ENCODE data around the gene NPTXR. TPM values are rescaled to one million over a fixed set of nuclear protein-coding genes. Genes with fewer than 3 reads are reported as not detected.
A peak's percentile ranks its signal among the peaks of the same experiment; 100 is the strongest.

NPTXR gene
- total and polyA plus RNA-seq, 8 donors, result 4.5 to 13.3 (median 9.2) TPM

DNA sequence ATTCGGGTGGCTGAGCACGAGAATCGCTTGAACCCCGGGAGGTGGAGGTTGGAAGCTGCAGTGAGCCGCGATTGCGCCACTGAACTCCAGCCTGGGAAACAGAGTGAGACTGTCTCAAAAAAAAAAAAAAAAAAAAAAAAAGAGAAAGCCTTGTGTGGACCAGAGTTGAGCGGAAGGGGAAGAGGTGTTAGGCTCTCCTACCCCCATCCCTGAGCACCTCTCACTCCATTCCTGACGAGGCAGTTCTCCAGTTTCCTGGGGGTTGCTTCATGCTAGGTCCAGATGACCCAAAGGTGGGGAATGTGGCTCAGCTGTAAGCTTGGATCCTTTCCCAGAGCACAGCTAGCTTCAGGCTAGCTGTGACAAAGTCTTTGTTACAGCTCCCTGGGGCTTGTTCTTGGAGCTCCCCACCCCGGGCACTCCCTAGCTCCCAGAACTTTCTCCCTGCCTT lies 41.1 kb downstream of the NPTXR start:
- H3K36me3 ChIP-seq, result no peaks in the 10 kb centered on the region
- intact Hi-C loops (cut with DNase I), result no loop called here
- H3K27me3 ChIP-seq, result peaks cover 0 to 35% of the 10 kb centered on the region in 2 donors
- DNase-seq (peak in 2 of 4 donors; percentile 66 to 88), ATAC-seq (peak; percentile 79)
- H3K27ac ChIP-seq, result no peak overlapping the region
- TF ChIP-seq, protein P1, sequence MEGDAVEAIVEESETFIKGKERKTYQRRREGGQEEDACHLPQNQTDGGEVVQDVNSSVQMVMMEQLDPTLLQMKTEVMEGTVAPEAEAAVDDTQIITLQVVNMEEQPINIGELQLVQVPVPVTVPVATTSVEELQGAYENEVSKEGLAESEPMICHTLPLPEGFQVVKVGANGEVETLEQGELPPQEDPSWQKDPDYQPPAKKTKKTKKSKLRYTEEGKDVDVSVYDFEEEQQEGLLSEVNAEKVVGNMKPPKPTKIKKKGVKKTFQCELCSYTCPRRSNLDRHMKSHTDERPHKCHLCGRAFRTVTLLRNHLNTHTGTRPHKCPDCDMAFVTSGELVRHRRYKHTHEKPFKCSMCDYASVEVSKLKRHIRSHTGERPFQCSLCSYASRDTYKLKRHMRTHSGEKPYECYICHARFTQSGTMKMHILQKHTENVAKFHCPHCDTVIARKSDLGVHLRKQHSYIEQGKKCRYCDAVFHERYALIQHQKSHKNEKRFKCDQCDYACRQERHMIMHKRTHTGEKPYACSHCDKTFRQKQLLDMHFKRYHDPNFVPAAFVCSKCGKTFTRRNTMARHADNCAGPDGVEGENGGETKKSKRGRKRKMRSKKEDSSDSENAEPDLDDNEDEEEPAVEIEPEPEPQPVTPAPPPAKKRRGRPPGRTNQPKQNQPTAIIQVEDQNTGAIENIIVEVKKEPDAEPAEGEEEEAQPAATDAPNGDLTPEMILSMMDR (IDR thresholded peaks at IDR 0.05), result no peak
- H3K4me1 ChIP-seq, result no peaks in the 10 kb centered on the region
- H3K4me3 ChIP-seq, result no peak overlapping the region
- H3K9me3 ChIP-seq, result no peaks in the 10 kb centered on the region

DNA sequence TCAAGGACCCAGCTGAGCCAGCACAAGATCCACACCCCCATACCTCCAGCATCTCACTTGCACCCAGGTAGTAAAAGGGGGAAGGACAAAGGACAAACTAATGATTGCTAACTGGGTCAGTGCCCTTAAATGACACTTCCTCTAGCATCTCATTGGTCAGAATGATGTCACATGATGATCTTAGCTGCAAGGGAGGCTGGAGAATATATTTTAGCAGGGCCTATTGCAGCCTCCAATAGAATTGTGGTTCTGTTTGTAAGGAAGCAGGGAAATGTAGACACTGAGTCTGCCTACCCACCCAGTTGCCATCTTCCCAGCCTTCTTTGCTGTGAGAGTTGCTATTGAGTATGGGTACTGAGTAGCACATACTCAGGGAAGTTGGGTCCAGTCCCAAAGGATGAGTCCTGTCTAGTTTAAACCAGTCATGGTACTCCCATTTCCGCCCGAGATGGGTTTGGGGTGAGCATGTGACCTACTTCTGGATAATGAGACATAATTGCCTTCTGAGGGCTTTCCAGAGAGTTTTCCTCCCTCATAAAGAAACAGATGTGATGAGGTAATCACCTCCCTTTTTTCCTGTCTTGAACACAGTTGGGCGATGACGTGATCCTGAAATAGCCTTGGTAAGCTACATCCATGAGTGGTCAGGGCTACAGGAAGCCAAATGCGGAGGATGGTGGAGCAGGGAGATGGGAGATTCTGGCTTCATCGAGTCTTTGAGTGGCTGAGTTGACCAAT lies 44.4 kb downstream of the NPTXR start:
- TF ChIP-seq, protein P1 (IDR thresholded peaks at IDR 0.05), result no peak

DNA sequence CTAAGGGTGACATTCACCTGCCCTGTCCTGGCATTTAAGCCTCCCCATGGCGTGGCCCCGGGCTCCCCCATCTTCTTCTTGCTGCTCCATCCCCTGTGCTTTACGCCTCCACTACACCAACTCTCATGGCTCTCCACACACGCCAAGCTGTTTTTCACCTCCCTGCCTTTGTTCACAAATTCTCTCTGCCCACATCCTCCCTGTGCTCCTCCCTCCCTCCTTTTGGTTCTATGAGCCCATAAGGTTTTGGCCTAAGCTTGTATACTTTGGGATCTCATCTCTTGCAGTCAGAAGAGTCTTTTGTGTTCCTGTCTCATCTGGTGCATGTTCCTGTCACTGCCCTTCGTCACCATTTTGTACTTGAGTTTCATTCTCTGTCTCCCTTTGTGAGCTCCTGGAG lies 45.3 kb downstream of the NPTXR start:
- Histone ChIP-seq H3K27me3 (peaks cover 0 to 58% of the 10 kb centered on the region in 2 donors), H3K36me3 (no peaks in the 10 kb centered on the region), H3K27ac (no peak overlapping the region), H3K9me3 (no peaks in the 10 kb centered on the region), H3K4me3 (no peak overlapping the region), H3K4me1 (peaks cover 0 to under 1% of the 10 kb centered on the region in 2 donors)
- ATAC-seq (no peak), DNase-seq (no peak)
- intact Hi-C loops (cut with DNase I), result no loop called here
- TF ChIP-seq, protein P1 (IDR thresholded peaks at IDR 0.05), result no peak

More for the DNA sequence above, 44.4 kb downstream of the NPTXR start:
- H3K4me3 ChIP-seq, result no peak overlapping the region
- no peaks in the 10 kb centered on the region for H3K36me3 ChIP-seq
- H3K27ac ChIP-seq, result no peak overlapping the region
- no peaks in the 10 kb centered on the region for H3K9me3 ChIP-seq
- ATAC-seq (no peak), DNase-seq (no peak)
- intact Hi-C loops (cut with DNase I), result no loop called here
- no peaks in the 10 kb centered on the region for H3K4me1 ChIP-seq
- peaks cover 0 to 58% of the 10 kb centered on the region in 2 donors for H3K27me3 ChIP-seq

DNA sequence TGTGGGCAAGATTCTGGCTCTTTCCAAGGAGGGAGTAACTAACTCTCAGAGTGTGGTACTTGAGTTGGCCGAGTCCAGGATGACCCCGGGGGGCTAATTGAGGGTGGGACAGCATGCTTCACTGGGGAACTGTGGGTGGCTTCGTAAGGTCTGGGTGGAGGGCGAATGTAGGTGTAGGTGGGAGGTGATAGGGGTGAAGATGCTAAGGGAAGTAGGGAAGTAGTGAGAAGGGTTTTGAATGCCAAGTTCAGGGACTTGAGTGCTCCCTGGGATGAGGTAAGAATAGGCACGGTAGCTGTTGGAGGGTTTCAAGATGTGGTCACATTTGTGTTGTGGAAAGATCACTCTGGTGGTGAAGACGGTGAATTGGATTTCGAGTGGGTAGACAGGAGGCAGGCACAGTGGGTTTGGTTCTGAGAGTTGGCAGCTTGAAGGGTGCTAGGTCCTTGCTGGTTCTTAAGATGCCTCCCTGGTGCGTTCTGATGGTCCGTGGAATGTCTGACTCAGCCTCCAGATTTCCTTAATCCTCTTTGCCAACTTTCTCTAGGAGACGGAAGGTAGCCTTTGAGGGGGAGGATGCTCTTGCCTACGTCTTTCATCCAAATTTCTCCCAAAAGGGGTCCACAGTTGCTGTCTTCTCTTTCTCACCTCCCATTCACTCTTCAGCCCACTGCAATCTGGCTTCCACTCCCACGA lies 47.4 kb downstream of the NPTXR start:
- intact Hi-C loops (cut with DNase I), result no loop called here
- DNase-seq (no peak), ATAC-seq (no peak)
- H3K27ac ChIP-seq, result no peak overlapping the region
- H3K4me3 ChIP-seq, result no peak overlapping the region
- TF ChIP-seq, protein P1 (IDR thresholded peaks at IDR 0.05), result no peak
- H3K9me3 ChIP-seq, result no peaks in the 10 kb centered on the region
- H3K4me1 ChIP-seq, result peaks cover 3 to 7% of the 10 kb centered on the region in 2 donors
- no peaks in the 10 kb centered on the region for H3K36me3 ChIP-seq
- H3K27me3 ChIP-seq, result peaks cover 0 to 44% of the 10 kb centered on the region in 2 donors

DNA sequence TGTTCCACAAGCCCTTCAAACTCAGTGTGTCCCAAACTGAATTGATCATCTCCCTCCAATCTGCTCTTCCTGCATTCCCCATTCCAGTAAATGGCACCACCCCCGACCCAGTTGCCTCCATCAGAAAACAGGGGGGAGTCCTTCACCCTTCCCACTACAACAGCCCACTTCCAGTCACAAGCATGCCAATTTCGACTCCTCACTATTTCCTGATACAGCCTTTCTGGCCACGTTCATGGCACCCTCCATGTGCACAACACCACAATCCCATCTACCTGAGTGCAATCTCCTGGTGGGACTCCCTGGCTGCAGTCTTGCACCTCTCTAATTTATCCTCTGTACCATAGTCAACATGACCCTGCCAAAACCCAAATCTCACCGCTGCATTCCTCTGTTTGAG lies 48.3 kb downstream of the NPTXR start:
- intact Hi-C loops (cut with DNase I), result no loop called here
- Histone ChIP-seq H3K4me3 (no peak overlapping the region), H3K9me3 (no peaks in the 10 kb centered on the region), H3K27me3 (peaks cover 0 to 41% of the 10 kb centered on the region in 2 donors), H3K4me1 (peaks cover 3 to 7% of the 10 kb centered on the region in 2 donors), H3K36me3 (peaks cover 0 to 3% of the 10 kb centered on the region in 2 donors), H3K27ac (no peak overlapping the region)
- TF ChIP-seq, protein P1 (IDR thresholded peaks at IDR 0.05), result no peak
- ATAC-seq, result no peak
- DNase-seq, result no peak

Measured in left lung (tissue), 10 donors.